Measurements from ENCODE around the gene DENND1A.

Gene DENND1A

GRCh38 chr9:123712399-123712798 is 217.5 kb downstream of the DENND1A start:
- H3K4me3 ChIP-seq (ENCODE audit: low read depth, low read length), result no peak overlapping the region
- TF ChIP-seq CTCF (IDR thresholded peaks at IDR 0.05; ENCODE audit: low read depth, low read length), result no peak

GRCh38 chr9:123710299-123710698 is 219.6 kb downstream of the DENND1A start:
- no peak overlapping the region for H3K4me3 ChIP-seq (ENCODE audit: low read depth, low read length)
- no peak for TF ChIP-seq CTCF (IDR thresholded peaks at IDR 0.05; ENCODE audit: low read depth, low read length)

GRCh38 chr9:123702483-123702882 is 227.4 kb downstream of the DENND1A start:
- TF ChIP-seq CTCF (IDR thresholded peaks at IDR 0.05; ENCODE audit: low read depth, low read length), result no peak
- H3K4me3 ChIP-seq (ENCODE audit: low read depth, low read length), result no peak overlapping the region

- no peak overlapping the region for H3K4me3 ChIP-seq (ENCODE audit: low read depth, low read length)
- no peak for TF ChIP-seq CTCF (IDR thresholded peaks at IDR 0.05; ENCODE audit: low read depth, low read length)
Measured at GRCh38 chr9:123697686-123698085, 232.2 kb downstream of the DENND1A start.

- TF ChIP-seq CTCF (IDR thresholded peaks at IDR 0.05; ENCODE audit: low read depth, low read length), result no peak
- no peak overlapping the region for H3K4me3 ChIP-seq (ENCODE audit: low read depth, low read length)
Measured at GRCh38 chr9:123696476-123696875, 233.4 kb downstream of the DENND1A start.

- H3K4me3 ChIP-seq (ENCODE audit: low read depth, low read length), result no peak overlapping the region
- TF ChIP-seq CTCF (IDR thresholded peaks at IDR 0.05; ENCODE audit: low read depth, low read length), result no peak
Measured at GRCh38 chr9:123695386-123695785, 234.5 kb downstream of the DENND1A start.

- no peak for TF ChIP-seq CTCF (IDR thresholded peaks at IDR 0.05; ENCODE audit: low read depth, low read length)
Measured at GRCh38 chr9:123691765-123692303, 238.1 kb downstream of the DENND1A start.

More at GRCh38 chr9:123691765-123692303, 238.1 kb downstream of the DENND1A start:
- H3K4me3 ChIP-seq (ENCODE audit: low read depth, low read length), result no peak overlapping the region
